Measurements from ENCODE around the gene TNFRSF18.

The TNFRSF18 gene

DNA sequence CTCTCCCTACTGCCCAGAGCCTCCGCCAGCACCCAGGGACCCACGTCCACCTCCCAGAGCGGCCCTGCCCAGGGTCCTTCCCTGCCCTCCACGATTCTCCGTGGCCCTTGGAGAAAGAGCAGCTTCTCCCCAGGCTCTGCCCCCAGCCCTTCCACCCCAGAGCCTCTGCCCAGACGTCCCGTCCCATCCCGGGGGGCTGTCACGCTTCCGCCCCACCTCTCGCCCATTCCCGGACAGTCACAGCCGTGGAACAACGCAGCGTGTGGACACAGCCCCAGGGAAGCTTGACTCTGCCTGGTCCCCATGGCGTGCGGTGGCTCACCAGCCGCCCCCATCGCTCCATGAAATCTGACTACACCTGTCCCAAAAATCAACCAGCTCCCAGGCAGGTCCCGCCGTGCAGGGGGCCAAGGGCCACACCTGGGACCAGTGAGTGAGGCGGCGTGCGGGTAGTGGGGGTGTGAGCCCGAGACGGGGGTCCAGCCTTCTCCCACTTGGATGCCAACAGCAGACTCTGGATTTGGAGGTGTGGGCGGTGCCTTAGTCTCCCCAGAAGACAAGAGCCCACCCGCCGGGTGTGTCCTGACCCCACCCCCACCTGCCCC, 45.2 kb downstream of the TNFRSF18 start:
- no peak for DNase-seq

DNA sequence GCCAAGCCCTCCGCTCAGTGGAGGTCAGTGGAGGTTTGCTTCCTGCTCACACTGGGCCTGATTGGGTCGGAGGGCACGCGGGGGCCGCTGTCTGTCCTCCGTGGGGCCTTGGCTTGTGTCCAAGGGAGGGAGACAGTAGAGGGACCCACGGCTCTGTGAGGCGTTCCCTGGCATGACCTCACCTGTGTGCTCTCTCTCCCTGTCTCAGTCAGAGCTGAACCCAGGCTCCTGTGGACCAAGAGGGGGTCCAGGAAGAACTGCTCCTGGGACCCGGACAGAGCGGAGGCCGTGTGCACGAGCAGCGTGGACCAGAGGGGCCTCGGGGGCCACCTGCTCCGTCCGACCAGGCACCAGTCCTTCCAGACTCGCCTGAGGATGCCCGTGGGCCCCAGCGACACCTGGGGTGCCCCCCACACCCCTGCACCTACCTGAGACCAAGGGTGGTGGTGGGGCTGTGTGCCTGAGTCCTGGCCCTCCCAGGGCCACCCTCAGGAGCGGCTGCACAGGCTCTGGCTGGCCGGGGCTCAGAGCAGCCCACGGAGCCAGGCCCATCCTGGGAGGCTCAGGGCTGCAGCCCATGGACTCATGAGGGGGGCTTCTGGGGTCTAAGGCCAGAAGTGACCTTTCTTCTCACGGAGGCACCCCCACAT, 46.0 kb downstream of the TNFRSF18 start:
- DNase-seq = no peak

DNA sequence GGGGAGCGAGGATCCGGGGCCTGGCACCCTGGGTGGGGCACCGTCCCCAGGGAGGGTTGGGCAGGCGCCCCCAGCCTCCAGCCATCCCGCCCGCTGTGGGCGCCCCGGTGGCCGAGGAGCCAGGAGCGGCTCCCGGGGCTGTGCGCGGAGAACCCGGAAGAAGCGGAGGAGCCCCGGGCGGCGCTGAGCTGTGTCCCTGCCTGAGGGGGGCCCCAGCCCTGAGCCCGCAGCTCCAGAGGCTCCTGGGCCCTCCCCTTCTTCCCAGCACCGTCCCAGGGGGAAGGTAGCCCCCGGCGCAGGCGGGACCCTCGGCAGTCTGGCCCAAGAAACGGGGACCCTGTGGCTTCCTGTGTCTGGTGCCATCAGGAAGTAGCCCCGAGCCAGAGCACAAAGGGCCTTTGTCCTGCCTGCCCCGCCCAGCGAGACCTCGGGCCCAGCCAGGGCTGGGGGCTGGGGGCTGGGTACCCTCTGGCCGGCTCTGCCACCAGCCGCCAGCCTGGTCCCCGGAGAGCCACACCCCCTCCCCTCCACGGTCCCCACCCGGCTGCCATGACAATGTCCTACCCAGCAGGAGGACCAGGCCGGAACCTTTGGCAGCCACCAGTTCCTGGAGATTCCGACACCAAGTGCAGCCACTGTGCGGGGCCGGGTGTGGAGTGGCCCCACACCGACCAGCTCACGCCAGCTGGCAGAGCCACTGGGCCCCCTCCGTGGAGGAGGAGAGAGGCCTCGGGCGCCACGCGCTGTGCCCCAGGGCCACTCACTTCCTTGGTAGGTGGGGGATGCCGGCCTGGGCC, 48.3 kb downstream of the TNFRSF18 start:
- DNase-seq = peak; percentile 38

DNA sequence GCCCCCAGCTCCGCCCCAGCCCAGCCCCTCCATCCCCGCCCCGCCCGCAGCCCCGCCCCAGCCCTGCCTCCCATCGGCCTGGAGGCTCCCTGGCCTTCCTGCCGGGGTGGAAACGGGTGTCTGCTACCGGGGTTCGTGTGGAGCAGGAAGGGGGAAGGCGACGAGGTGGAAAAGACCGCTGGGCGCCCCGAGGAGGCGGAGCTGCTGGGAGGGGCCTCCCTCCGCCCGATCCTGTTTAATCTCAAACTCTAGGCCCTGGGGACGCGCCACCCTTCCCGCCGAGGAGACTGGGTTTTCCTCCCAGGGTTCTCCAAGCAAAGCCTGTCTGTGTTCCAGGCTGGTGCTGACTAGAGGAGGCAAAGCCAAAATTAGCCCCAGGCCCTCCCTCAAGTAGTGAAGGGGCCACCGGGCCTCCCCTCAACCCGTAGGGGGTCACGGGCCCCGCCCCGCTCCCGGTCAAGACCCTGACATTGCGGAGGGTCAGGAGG, 48.9 kb downstream of the TNFRSF18 start:
- DNase-seq = peak; percentile 90

DNA sequence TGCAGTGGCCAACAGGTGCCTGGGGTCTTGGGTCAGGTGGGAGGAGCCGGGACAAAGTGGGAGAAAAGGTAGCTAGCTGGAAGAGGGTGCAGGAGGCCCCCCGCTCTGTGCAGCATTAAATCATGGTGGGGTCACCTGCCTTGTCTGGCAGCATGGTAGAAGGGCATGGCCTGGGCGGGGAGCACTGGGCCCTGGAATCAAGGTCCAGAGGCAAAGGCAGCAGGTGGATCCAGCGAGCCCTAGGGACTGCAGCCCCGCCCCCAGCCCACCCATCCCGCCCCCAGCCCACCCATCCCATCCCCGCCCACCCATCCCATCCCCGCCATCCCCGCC, 49.4 kb downstream of the TNFRSF18 start:
- DNase-seq = no peak

DNA sequence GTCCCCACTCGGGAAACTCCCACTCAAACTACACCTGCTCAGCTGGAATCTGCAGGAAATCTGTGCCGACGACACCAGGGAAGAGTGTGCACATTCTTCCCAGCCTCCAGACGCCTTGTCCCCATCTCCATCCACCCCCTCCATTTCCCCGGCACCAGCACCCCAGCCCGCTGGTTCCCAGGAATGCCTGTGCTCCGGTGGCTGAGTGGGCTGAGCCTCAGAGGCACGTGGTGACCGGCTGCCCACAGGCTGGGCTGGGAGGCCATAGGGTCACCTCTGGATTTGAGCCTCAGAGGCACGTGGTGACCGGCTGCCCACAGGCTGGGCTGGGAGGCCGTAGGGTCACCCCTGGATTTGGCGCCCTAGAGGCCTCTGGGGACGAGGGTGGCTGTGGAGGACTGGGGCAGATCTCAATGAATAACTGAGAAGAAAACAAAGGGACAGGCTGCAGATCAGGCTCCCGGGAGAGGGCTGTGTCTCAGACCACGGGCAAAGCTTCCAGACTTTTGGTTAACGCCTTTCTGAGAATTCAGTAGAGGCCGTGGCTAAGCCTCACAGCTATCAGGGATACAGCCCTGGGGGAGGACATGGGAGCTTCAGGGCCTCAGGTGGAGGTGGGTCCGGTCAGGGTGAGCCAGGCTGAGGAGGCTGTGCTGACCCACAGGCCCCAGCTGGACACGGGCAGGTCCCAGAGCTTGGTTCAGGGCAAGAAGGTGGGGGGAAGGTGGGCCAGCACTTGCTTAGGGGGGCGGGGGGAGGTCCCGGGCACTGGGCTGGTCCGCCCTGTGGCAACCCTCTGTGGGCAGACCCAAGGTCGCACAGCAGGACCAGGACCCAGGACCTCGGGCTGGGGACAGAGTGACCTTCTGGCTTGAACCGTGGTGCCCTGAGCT, 50.0 kb downstream of the TNFRSF18 start:
- DNase-seq = no peak

DNA sequence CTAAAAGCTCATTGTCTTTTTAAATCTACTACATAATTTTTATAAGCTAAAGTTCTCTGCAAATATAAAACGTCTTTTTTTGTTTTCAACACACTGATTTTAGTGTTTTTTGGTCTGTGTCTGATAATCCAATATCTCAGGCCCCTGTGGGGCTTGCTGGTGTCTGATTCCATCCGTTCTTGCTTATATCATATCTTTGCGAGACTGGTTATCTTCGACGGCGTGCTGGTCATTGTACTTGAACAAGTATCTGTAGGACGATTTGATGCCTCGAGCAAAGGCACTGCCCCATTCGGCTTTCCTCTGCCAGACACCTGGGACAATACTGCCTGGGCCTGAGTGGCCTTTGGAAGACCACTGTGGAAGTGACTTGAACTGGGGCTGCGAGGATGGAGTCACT, 51.1 kb downstream of the TNFRSF18 start:
- no peak for DNase-seq

DNA sequence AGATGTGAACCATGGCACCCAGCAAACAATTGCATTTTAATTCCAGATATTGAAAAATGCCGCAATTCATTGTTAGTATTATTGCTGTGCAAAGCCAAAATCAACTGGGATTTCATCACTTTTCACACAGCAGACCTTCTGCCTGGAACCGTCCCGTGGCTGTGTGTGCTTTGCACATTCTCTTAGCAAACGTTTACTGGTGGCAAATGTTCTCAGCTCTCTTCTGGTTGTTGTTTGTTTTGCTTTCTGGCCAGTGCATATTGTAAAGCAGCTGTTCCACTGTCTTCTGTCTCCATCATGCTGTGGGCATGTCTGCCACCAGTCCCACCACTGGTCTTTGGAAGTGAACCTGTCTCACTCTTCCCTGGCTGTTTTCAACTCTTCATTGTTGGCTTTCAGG, 52.5 kb downstream of the TNFRSF18 start:
- no peak for DNase-seq

Measured in inflammatory macrophage treated with lipopolysaccharide for 4 hours (primary cell).